ENCODE measurements around the gene KCND3.

Gene KCND3

GRCh38 chr1:111967886-111968285 is 21.6 kb downstream of the KCND3 start:
- Histone ChIP-seq H3K79me2 (ENCODE audit: insufficient read depth, low read length) (no peaks in the 10 kb centered on the region), H3K9me3 (ENCODE audit: insufficient read depth, low read depth, low read length) (no peaks in the 10 kb centered on the region), H3K4me3 (ENCODE audit: low read length, poor library complexity, severe bottlenecking) (no peak overlapping the region), H3K9me2 (replicated peaks; ENCODE audit: low read depth, low read length) (no peaks in the 10 kb centered on the region), H3K4me1 (ENCODE audit: insufficient read depth, low read length, poor library complexity, severe bottlenecking) (no peaks in the 10 kb centered on the region), H4K20me1 (ENCODE audit: insufficient read depth, low read length, poor library complexity, severe bottlenecking) (no peaks in the 10 kb centered on the region), H3K4me2 (ENCODE audit: low read depth, low read length, poor library complexity, severe bottlenecking) (no peak overlapping the region), H3K36me3 (ENCODE audit: insufficient read depth, low read length) (no peaks in the 10 kb centered on the region), H3F3A (ENCODE audit: low read depth) (no peaks in the 10 kb centered on the region), H3K27me3 (ENCODE audit: insufficient read depth, low read length, poor library complexity, severe bottlenecking) (no peaks in the 10 kb centered on the region), H3K9ac (ENCODE audit: low read depth, low read length, poor library complexity, severe bottlenecking) (no peak overlapping the region), H2AFZ (ENCODE audit: low read length) (no peak overlapping the region)
- TF ChIP-seq CTCF (conservative IDR thresholded peaks at IDR 0.05; ENCODE audit: low read length) (no peak), EZH2phosphoT487 (IDR thresholded peaks at IDR 0.05; ENCODE audit: borderline replicate concordance) (no peak)

GRCh38 chr1:111967067-111967690 is 22.3 kb downstream of the KCND3 start:
- H3K9ac ChIP-seq (ENCODE audit: low read depth, low read length, poor library complexity, severe bottlenecking), result no peak overlapping the region
- no peaks in the 10 kb centered on the region for H3K4me1 ChIP-seq (ENCODE audit: insufficient read depth, low read length, poor library complexity, severe bottlenecking)
- no peaks in the 10 kb centered on the region for H4K20me1 ChIP-seq (ENCODE audit: insufficient read depth, low read length, poor library complexity, severe bottlenecking)
- no peak overlapping the region for H3K4me2 ChIP-seq (ENCODE audit: low read depth, low read length, poor library complexity, severe bottlenecking)
- no peaks in the 10 kb centered on the region for H3K9me3 ChIP-seq (ENCODE audit: insufficient read depth, low read depth, low read length)
- no peak overlapping the region for H2AFZ ChIP-seq (ENCODE audit: low read length)
- no peaks in the 10 kb centered on the region for H3F3A ChIP-seq (ENCODE audit: low read depth)
- no peaks in the 10 kb centered on the region for H3K27me3 ChIP-seq (ENCODE audit: insufficient read depth, low read length, poor library complexity, severe bottlenecking)
- TF ChIP-seq EZH2phosphoT487 (IDR thresholded peaks at IDR 0.05; ENCODE audit: borderline replicate concordance), result no peak
- no peak for TF ChIP-seq CTCF (conservative IDR thresholded peaks at IDR 0.05; ENCODE audit: low read length)
- H3K9me2 ChIP-seq (replicated peaks; ENCODE audit: low read depth, low read length), result no peaks in the 10 kb centered on the region
- no peaks in the 10 kb centered on the region for H3K36me3 ChIP-seq (ENCODE audit: insufficient read depth, low read length)
- no peak overlapping the region for H3K4me3 ChIP-seq (ENCODE audit: low read length, poor library complexity, severe bottlenecking)
- no peaks in the 10 kb centered on the region for H3K79me2 ChIP-seq (ENCODE audit: insufficient read depth, low read length)

- no peaks in the 10 kb centered on the region for H3K36me3 ChIP-seq (ENCODE audit: insufficient read depth, low read length)
Measured at GRCh38 chr1:111965781-111966443, 23.6 kb downstream of the KCND3 start.

More at GRCh38 chr1:111965781-111966443, 23.6 kb downstream of the KCND3 start:
- Histone ChIP-seq H3K9me3 (ENCODE audit: insufficient read depth, low read depth, low read length) (no peaks in the 10 kb centered on the region), H3K9me2 (replicated peaks; ENCODE audit: low read depth, low read length) (no peaks in the 10 kb centered on the region), H4K20me1 (ENCODE audit: insufficient read depth, low read length, poor library complexity, severe bottlenecking) (no peaks in the 10 kb centered on the region), H3K4me1 (ENCODE audit: insufficient read depth, low read length, poor library complexity, severe bottlenecking) (no peaks in the 10 kb centered on the region), H3K4me3 (ENCODE audit: low read length, poor library complexity, severe bottlenecking) (no peak overlapping the region), H3K4me2 (ENCODE audit: low read depth, low read length, poor library complexity, severe bottlenecking) (no peak overlapping the region), H2AFZ (ENCODE audit: low read length) (no peak overlapping the region), H3K79me2 (ENCODE audit: insufficient read depth, low read length) (no peaks in the 10 kb centered on the region), H3K9ac (ENCODE audit: low read depth, low read length, poor library complexity, severe bottlenecking) (no peak overlapping the region), H3F3A (ENCODE audit: low read depth) (no peaks in the 10 kb centered on the region), H3K27me3 (ENCODE audit: insufficient read depth, low read length, poor library complexity, severe bottlenecking) (no peaks in the 10 kb centered on the region)
- TF ChIP-seq CTCF (conservative IDR thresholded peaks at IDR 0.05; ENCODE audit: low read length), result no peak
- TF ChIP-seq EZH2phosphoT487 (IDR thresholded peaks at IDR 0.05; ENCODE audit: borderline replicate concordance), result no peak
